Endothelial cell of umbilical vein (primary cell): Measurements from ENCODE around the gene CNTN1. TPM values are rescaled to one million over a fixed set of nuclear protein-coding genes. Genes with fewer than 3 reads are reported as not detected.

Experiments
- BruUV-seq: library from RNA; stranded (reverse); fragments of 400-500 nt; replicated peaks from 2 replicates; lab custom pipeline; 2021; lab: Mats Ljungman, UMichigan
- CTCF ChIA-PET: fragments of 300-600, 350-600 bp; sonication (Branson Sonifier 250); formaldehyde crosslinking; loops from one replicate; lab custom pipeline; 2021; ENCODE audit warnings: antibody characterized with exemption, inconsistent platforms; lab: Charles Lee
- POLR2A ChIA-PET: fragments of 300-600, 350-600 bp; sonication (Branson Sonifier 250); formaldehyde crosslinking; loops from one replicate; lab custom pipeline; 2021; ENCODE audit warnings: antibody characterized with exemption, inconsistent platforms; lab: Charles Lee
- DNase-seq: peaks from one replicate; pipeline ENCODE4 v3.0.0-alpha.2; 2011; ENCODE audit warnings: low read depth, low spot score
- FAIRE-seq: peaks from 2 replicates; lab custom pipeline; 2011; peaks lifted over from hg19 to GRCh38; lab: Jason Lieb, UNC
- H2AFZ ChIP-seq: 2 replicates; pipeline ENCODE4 v1.6.0; 2012; ENCODE audit warnings: low read depth, low read length, control low read depth, inconsistent platforms
- H3K27ac ChIP-seq: 2 replicates; pipeline ENCODE4 v1.5.1; 2011; ENCODE audit warnings: low read depth, mild to moderate bottlenecking, control low read depth, low read length, moderate library complexity; ENCODE audit not compliant: insufficient read depth
- H3K27me3 ChIP-seq, 2 experiments: 2 replicates each; pipeline versions ENCODE4 v1.6.0 to v1.6.1; 2011; ENCODE audit warnings: low read length in 2 of 2, mixed read lengths in 1 of 2; ENCODE audit not compliant: control insufficient read depth in 2 of 2, insufficient read depth in 2 of 2
- H3K36me3 ChIP-seq, 2 experiments: 2 replicates in 1 of 2; 3 replicates in 1 of 2; pipeline ENCODE4 v1.5.1; 2011; ENCODE audit warnings: low read length in 2 of 2, mild to moderate bottlenecking in 1 of 2, moderate library complexity in 1 of 2; ENCODE audit not compliant: control insufficient read depth in 2 of 2, insufficient read depth in 2 of 2; ENCODE audit errors: extremely low read depth in 1 of 2
- H3K4me1 ChIP-seq: 3 replicates; pipeline ENCODE4 v1.5.1; 2011; ENCODE audit warnings: mild to moderate bottlenecking, low read length; ENCODE audit not compliant: control insufficient read depth, insufficient read depth; ENCODE audit errors: extremely low read depth
- H3K4me2 ChIP-seq: 2 replicates; pipeline ENCODE4 v1.6.1; 2011; ENCODE audit warnings: low read length, control low read depth, mixed read lengths; ENCODE audit not compliant: insufficient read depth
- H3K4me3 ChIP-seq, 3 experiments: fragments of 200-600 bp in 1 of 3; sonication (generic), shearing (Covaris generic) in 1 of 3; replicated peaks in 1 of 3; 2 replicates each; pipeline ENCODE4 v1.5.1; 2011 to 2016; ENCODE audit warnings: control low read depth in 3 of 3, low read length in 3 of 3, mild to moderate bottlenecking in 2 of 3, inconsistent platforms in 1 of 3, low read depth in 1 of 3, moderate library complexity in 1 of 3; ENCODE audit not compliant: insufficient read depth in 1 of 3
- H3K79me2 ChIP-seq: 2 replicates; pipeline ENCODE4 v1.6.0; 2012; ENCODE audit warnings: low read length, inconsistent platforms; ENCODE audit not compliant: control insufficient read depth, insufficient read depth
- H3K9ac ChIP-seq: replicated peaks from 2 replicates; pipeline ENCODE3; 2011; ENCODE audit warnings: low read length, control low read depth; ENCODE audit not compliant: insufficient read depth; ENCODE audit errors: extremely low read depth
- H3K9me1 ChIP-seq: replicated peaks from 3 replicates; pipeline ENCODE4 v1.6.0; 2011; ENCODE audit warnings: mild to moderate bottlenecking, low read length; ENCODE audit not compliant: control insufficient read depth, insufficient read depth; ENCODE audit errors: extremely low read depth
- H3K9me3 ChIP-seq: replicated peaks from 2 replicates; pipeline ENCODE4 v1.5.1; 2012; ENCODE audit warnings: low read length, inconsistent platforms; ENCODE audit not compliant: control insufficient read depth, insufficient read depth
- H4K20me1 ChIP-seq: replicated peaks from 2 replicates; pipeline ENCODE3; 2011; ENCODE audit warnings: mild to moderate bottlenecking, low read length; ENCODE audit not compliant: control insufficient read depth, insufficient read depth; ENCODE audit errors: extremely low read depth
- EZH2 ChIP-seq: IDR thresholded peaks from 2 replicates; pipeline ENCODE4 v1.6.1; 2012; ENCODE audit warnings: borderline replicate concordance, low read depth, mild to moderate bottlenecking, moderate library complexity, low read length, inconsistent platforms; ENCODE audit not compliant: severe bottlenecking
- FOS ChIP-seq: IDR thresholded peaks from 2 replicates; pipeline ENCODE4 v1.6.1; 2011; ENCODE audit warnings: mild to moderate bottlenecking, low read length, moderate library complexity, borderline replicate concordance; ENCODE audit not compliant: insufficient read depth
- GATA2 ChIP-seq: IDR thresholded peaks from 2 replicates; pipeline ENCODE4 v1.7.0; 2011; ENCODE audit warnings: low read depth, mild to moderate bottlenecking, moderate library complexity, mixed read lengths, low read length; ENCODE audit not compliant: insufficient read length, insufficient read depth
- JUN ChIP-seq: IDR thresholded peaks from 2 replicates; pipeline ENCODE4 v1.6.1; 2011; ENCODE audit warnings: borderline replicate concordance, low read depth; ENCODE audit not compliant: insufficient read length, insufficient read depth
- MYC ChIP-seq: IDR thresholded peaks from one replicate; pipeline ENCODE4 v1.6.1; 2011; ENCODE audit warnings: mild to moderate bottlenecking, low read depth, low read length
- POLR2A ChIP-seq: IDR thresholded peaks from 2 replicates; pipeline ENCODE4 v1.6.1; 2012; ENCODE audit warnings: low read depth, mild to moderate bottlenecking, control low read depth, low read length
- POLR2AphosphoS5 ChIP-seq: IDR thresholded peaks from 2 replicates; pipeline ENCODE4 v1.6.1; 2012; ENCODE audit warnings: low read depth, mild to moderate bottlenecking, control low read depth, low read length, moderate library complexity; ENCODE audit not compliant: insufficient read depth
- dilution Hi-C: fragments of 300-500 bp; cut with MboI; formaldehyde crosslinking; loops from one replicate; pipeline ENCODE4 v1.15.0; 2019; ENCODE audit warnings: low sequenced_read_pairs; ENCODE audit not compliant: extremely low pct_ligation_motif_present
- intact Hi-C: fragments of 100-400 bp; cut with micrococcal nuclease; formaldehyde crosslinking; loops from one replicate; pipeline ENCODE4 v1.10.0; 2022
- polyA plus RNA-seq, 4 experiments: library from polyadenylated mRNA; depleted of rRNA in 3 of 4; stranded (reverse) in 3 of 4; unstranded in 1 of 4; fragments of >200 nt; gene quantifications; 2 replicates each; pipeline versions ENCODE4 v1.2.1 to v1.2.3, GENCODE V29; 2011 to 2012; ENCODE audit warnings: missing spikeins in 1 of 4
- total RNA-seq: library from RNA; stranded (reverse); gene quantifications from 2 replicates; pipeline ENCODE4 v1.2.3, GENCODE V29; 2021
- TF ChIP-seq, protein P1 (sequence below): IDR thresholded peaks from 2 replicates; pipeline ENCODE4 v1.6.1; 2011; ENCODE audit not compliant: insufficient read depth, insufficient read length
- TF ChIP-seq, protein P2 (sequence below), 2 donors: IDR thresholded peaks; 1 replicate in 1 of 2; 2 replicates in 1 of 2; pipeline ENCODE4 v1.5.1; 2011; ENCODE audit warnings: low read length in 2 of 2, mild to moderate bottlenecking in 2 of 2, moderate library complexity in 2 of 2, control low read depth in 1 of 2, inconsistent platforms in 1 of 2, low read depth in 1 of 2; ENCODE audit not compliant: insufficient read depth in 1 of 2; ENCODE audit errors: extremely low read depth in 1 of 2

CNTN1 gene
- total and polyA plus RNA-seq, 2 donors (not counting 3 experiments of a cell fraction or from before 2014, with no cell fraction given), result 0.07 TPM; not detected in 1

DNA sequence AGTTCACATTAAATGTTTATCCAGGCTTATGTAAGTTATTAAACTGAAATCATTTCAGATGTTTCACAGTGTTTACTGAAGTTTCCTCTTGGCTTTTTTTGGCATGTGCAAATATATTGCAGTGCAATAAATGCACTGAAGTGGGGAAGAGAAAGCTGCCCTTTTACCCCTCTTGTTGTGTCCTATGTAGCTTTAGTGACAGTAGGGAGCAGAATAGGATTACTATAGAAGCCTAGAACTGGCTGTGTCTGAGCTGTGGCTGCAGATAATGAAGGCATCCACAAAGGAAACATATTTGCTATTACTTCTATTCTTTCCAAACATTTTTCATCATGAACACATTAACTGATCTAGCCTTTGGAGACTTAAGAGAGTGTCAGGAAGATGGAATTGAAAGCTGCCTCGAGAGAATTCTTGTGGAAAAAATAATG is 24.1 kb upstream of the CNTN1 start:
- no peaks in the 10 kb centered on the region for H4K20me1 ChIP-seq
- no peaks in the 10 kb centered on the region for H3K9me1 ChIP-seq
- H3K79me2 ChIP-seq, result no peaks in the 10 kb centered on the region
- FAIRE-seq (no peak), DNase-seq (no peak)
- no peak overlapping the region for H3K4me3 ChIP-seq
- dilution Hi-C loops (no loop called here), intact Hi-C loops (no loop called here)
- no peak overlapping the region for H2AFZ ChIP-seq
- no peaks in the 10 kb centered on the region for H3K4me1 ChIP-seq
- H3K27ac ChIP-seq, result no peak overlapping the region
- CTCF ChIA-PET, result no interaction called here
- H3K27me3 ChIP-seq, result no peaks in the 10 kb centered on the region
- no peak overlapping the region for H3K4me2 ChIP-seq
- no TSS peak for BruUV-seq
- no peak overlapping the region for H3K9ac ChIP-seq
- POLR2A ChIA-PET, result no interaction called here
- no peaks in the 10 kb centered on the region for H3K36me3 ChIP-seq
- H3K9me3 ChIP-seq, result no peaks in the 10 kb centered on the region
- no peak for TF ChIP-seq JUN
- TF ChIP-seq FOS, result no peak
- TF ChIP-seq, protein P1, sequence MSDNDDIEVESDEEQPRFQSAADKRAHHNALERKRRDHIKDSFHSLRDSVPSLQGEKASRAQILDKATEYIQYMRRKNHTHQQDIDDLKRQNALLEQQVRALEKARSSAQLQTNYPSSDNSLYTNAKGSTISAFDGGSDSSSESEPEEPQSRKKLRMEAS, result no peak
- TF ChIP-seq, protein P2, sequence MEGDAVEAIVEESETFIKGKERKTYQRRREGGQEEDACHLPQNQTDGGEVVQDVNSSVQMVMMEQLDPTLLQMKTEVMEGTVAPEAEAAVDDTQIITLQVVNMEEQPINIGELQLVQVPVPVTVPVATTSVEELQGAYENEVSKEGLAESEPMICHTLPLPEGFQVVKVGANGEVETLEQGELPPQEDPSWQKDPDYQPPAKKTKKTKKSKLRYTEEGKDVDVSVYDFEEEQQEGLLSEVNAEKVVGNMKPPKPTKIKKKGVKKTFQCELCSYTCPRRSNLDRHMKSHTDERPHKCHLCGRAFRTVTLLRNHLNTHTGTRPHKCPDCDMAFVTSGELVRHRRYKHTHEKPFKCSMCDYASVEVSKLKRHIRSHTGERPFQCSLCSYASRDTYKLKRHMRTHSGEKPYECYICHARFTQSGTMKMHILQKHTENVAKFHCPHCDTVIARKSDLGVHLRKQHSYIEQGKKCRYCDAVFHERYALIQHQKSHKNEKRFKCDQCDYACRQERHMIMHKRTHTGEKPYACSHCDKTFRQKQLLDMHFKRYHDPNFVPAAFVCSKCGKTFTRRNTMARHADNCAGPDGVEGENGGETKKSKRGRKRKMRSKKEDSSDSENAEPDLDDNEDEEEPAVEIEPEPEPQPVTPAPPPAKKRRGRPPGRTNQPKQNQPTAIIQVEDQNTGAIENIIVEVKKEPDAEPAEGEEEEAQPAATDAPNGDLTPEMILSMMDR (IDR thresholded peaks at IDR 0.05; ENCODE audit: extremely low read depth in 1 of 2, insufficient read depth in 1 of 2, low read depth in 1 of 2, low read length in 2 of 2), result no peak
- no peak for TF ChIP-seq POLR2AphosphoS5
- TF ChIP-seq POLR2A, result no peak
- TF ChIP-seq GATA2, result no peak
- no peak for TF ChIP-seq MYC
- TF ChIP-seq EZH2, result no peak
